Loucy (cell line): ENCODE measurements around the gene CALN1.
"Not testable (repeated sequence)": the region's sequence is repeated elsewhere in the genome, so short reads cannot be mapped to it uniquely, and the experiment has no call there.

Experiments used
- H2AFZ ChIP-seq: fragments of 200-600 bp; sonication (generic); 2 replicates; pipeline ENCODE4 v1.6.0; 2016; ENCODE audit warnings: antibody characterized with exemption, mild to moderate bottlenecking, low read length, moderate library complexity
- H3F3A ChIP-seq: fragments of 200-600 bp; 2 replicates; pipeline ENCODE4 v1.6.0; 2016; ENCODE audit warnings: antibody characterized with exemption, low read depth, mild to moderate bottlenecking
- H3K27me3 ChIP-seq: fragments of 200-600 bp; sonication (generic); 2 replicates; pipeline ENCODE4 v1.6.1; 2014; ENCODE audit warnings: low read length, mild to moderate bottlenecking; ENCODE audit not compliant: insufficient read depth, poor library complexity, severe bottlenecking
- H3K36me3 ChIP-seq: fragments of 200-600 bp; sonication (generic); 2 replicates; pipeline ENCODE4 v1.6.1; 2016; ENCODE audit warnings: low read length; ENCODE audit not compliant: insufficient read depth
- H3K4me1 ChIP-seq: fragments of 200-600 bp; sonication (generic); 2 replicates; pipeline ENCODE4 v1.5.1; 2014; ENCODE audit warnings: low read length, mild to moderate bottlenecking; ENCODE audit not compliant: insufficient read depth, poor library complexity, severe bottlenecking
- H3K4me2 ChIP-seq: fragments of 200-600 bp; sonication (generic); 2 replicates; pipeline ENCODE4 v1.6.0; 2014; ENCODE audit warnings: antibody characterized with exemption, low read length, low read depth, mild to moderate bottlenecking; ENCODE audit not compliant: poor library complexity, severe bottlenecking
- H3K4me3 ChIP-seq: fragments of 200-600 bp; sonication (generic); 2 replicates; pipeline ENCODE4 v1.5.1; 2014; ENCODE audit warnings: low read length, mild to moderate bottlenecking, mixed read lengths; ENCODE audit not compliant: poor library complexity, severe bottlenecking
- H3K79me2 ChIP-seq: fragments of 200-600 bp; sonication (generic); 2 replicates; pipeline ENCODE4 v1.6.1; 2014; ENCODE audit warnings: low read length; ENCODE audit not compliant: insufficient read depth
- H3K9ac ChIP-seq: fragments of 200-600 bp; sonication (generic); 2 replicates; pipeline ENCODE4 v1.6.0; 2014; ENCODE audit warnings: mild to moderate bottlenecking, low read depth, low read length, moderate library complexity; ENCODE audit not compliant: poor library complexity, severe bottlenecking
- H3K9me2 ChIP-seq: fragments of 200-600 bp; sonication (generic); replicated peaks from 2 replicates; pipeline ENCODE4 v1.6.1; 2016; ENCODE audit warnings: low read depth, low read length, mixed read lengths
- H3K9me3 ChIP-seq: fragments of 200-600 bp; sonication (generic); 2 replicates; pipeline ENCODE4 v1.6.1; 2014; ENCODE audit warnings: mild to moderate bottlenecking, antibody characterized with exemption, low read length, low read depth; ENCODE audit not compliant: insufficient read depth
- H4K20me1 ChIP-seq: fragments of 200-600 bp; sonication (generic); 2 replicates; pipeline ENCODE4 v1.6.0; 2014; ENCODE audit warnings: antibody characterized with exemption, low read length, mild to moderate bottlenecking; ENCODE audit not compliant: insufficient read depth, poor library complexity, severe bottlenecking
- CTCF ChIP-seq: fragments of 200-600 bp; sonication (generic); conservative IDR thresholded peaks from 2 replicates; pipeline ENCODE4 v1.5.1; 2014; ENCODE audit warnings: mild to moderate bottlenecking, antibody characterized with exemption, low read length
- EZH2phosphoT487 ChIP-seq: fragments of 200-600 bp; IDR thresholded peaks from 2 replicates; pipeline ENCODE4 v1.6.1; 2018; ENCODE audit warnings: antibody characterized with exemption, mild to moderate bottlenecking, moderate library complexity, borderline replicate concordance

CALN1 gene

DNA sequence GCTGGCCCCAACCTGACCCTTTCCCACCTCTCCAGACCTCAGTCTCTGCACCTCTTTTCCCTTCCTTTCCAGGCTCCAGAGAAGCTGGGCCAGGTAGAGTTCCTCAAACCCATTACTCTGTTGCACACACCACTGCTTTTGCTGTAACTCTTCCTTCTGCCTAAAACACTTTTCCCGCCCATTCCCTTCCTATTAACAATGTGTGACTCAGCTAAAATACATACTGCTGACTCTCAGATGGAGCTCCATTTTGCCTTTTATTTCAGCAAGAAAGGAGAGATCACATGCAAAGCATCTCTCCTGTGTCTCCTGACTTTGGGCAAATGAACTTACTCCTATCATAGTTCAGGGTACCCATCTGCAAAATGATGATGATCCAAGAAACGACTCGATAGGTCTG lies 201.0 kb downstream of the CALN1 start:
- Histone ChIP-seq H3K27me3 (no peaks in the 10 kb centered on the region), H3K9me2 (no peaks in the 10 kb centered on the region), H2AFZ (no peak overlapping the region), H3K9ac (no peak overlapping the region), H3K9me3 (peaks cover 16% of the 10 kb centered on the region; the same call in 1 of the 2 replicates), H3K4me2 (no peak overlapping the region), H3K79me2 (no peaks in the 10 kb centered on the region), H3F3A (no peaks in the 10 kb centered on the region), H3K4me1 (no peaks in the 10 kb centered on the region), H3K36me3 (no peaks in the 10 kb centered on the region), H3K4me3 (no peak overlapping the region), H4K20me1 (no peaks in the 10 kb centered on the region)
- no peak for TF ChIP-seq EZH2phosphoT487
- TF ChIP-seq CTCF: no peak

DNA sequence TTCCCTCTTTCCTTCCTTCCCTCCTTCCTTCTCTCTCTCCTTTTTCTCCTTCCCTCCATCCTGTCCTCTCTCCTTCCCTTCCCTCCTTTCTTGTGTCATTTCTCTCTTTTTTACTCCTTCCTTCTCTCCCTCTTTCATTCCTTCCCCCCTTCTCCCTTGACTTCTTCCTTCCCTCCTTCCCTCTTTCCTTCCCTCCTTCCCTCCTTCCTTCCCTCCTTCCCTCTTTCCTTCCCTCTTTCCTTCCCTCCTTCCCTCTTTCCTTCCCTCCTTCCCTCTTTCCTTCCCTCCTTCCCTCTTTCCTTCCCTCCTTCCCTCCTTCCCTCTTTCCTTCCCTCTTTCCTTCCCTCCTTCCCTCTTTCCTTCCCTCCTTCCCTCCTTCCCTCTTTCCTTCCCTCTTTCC lies 203.1 kb downstream of the CALN1 start:
- peaks cover 16% of the 10 kb centered on the region; the same call in 1 of the 2 replicates for H3K9me3 ChIP-seq
- H3K4me3 ChIP-seq, H3K4me2 ChIP-seq, H3K9me2 ChIP-seq, H3K36me3 ChIP-seq, H3K9ac ChIP-seq, H3K79me2 ChIP-seq, H2AFZ ChIP-seq, H3K27me3 ChIP-seq, H3F3A ChIP-seq, H4K20me1 ChIP-seq, H3K4me1 ChIP-seq: not testable (repeated sequence)

- TF ChIP-seq CTCF: no peak
- no peak for TF ChIP-seq EZH2phosphoT487
- H3K4me1 ChIP-seq: no peaks in the 10 kb centered on the region
- no peak overlapping the region for H2AFZ ChIP-seq
- H3K9ac ChIP-seq: no peak overlapping the region
- H3K9me2 ChIP-seq: no peaks in the 10 kb centered on the region
- no peaks in the 10 kb centered on the region for H3K79me2 ChIP-seq
- no peaks in the 10 kb centered on the region for H3K27me3 ChIP-seq
- H3K4me2 ChIP-seq: no peak overlapping the region
- no peaks in the 10 kb centered on the region for H3K36me3 ChIP-seq
- no peaks in the 10 kb centered on the region for H4K20me1 ChIP-seq
- H3F3A ChIP-seq: no peaks in the 10 kb centered on the region
- no peak overlapping the region for H3K4me3 ChIP-seq
- H3K9me3 ChIP-seq: no peaks in the 10 kb centered on the region; the same call in 1 of the 2 replicates
These were observed 216.0 kb downstream of the CALN1 start for GRCh38 chr7:72196176-72196575.

DNA sequence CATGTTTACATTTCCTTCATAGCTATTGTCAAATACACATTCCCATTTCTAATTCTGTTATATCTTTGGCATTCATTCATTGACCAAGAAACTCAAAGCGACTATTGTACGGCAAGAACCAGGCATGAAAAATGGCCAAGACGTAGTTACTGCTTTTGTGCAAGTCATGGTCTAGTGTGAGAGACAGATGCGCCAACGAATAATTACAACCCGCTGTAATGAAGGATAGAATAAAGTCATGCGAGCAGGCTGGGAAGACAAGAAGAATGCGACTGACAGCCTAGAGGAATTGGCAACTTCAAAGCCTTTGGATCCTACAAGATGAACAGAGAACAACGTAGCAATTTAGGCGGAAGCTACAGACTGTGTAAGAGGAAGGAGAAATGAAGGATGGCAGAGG lies 221.2 kb downstream of the CALN1 start:
- Histone ChIP-seq H3K4me3 (no peak overlapping the region), H3F3A (no peaks in the 10 kb centered on the region)

More for the DNA sequence above, 221.2 kb downstream of the CALN1 start:
- no peaks in the 10 kb centered on the region for H3K36me3 ChIP-seq
- H3K4me2 ChIP-seq: no peak overlapping the region
- H3K27me3 ChIP-seq: no peaks in the 10 kb centered on the region
- no peaks in the 10 kb centered on the region for H3K9me2 ChIP-seq
- H3K9ac ChIP-seq: no peak overlapping the region
- TF ChIP-seq EZH2phosphoT487 (no peak), CTCF (no peak)
- no peaks in the 10 kb centered on the region for H4K20me1 ChIP-seq
- H3K79me2 ChIP-seq: no peaks in the 10 kb centered on the region
- no peaks in the 10 kb centered on the region for H3K4me1 ChIP-seq
- H2AFZ ChIP-seq: no peak overlapping the region
- H3K9me3 ChIP-seq: no peaks in the 10 kb centered on the region
